GM10266 (cell line): ENCODE results near the gene MYL2.

Experiments
- DNase-seq: peaks from one replicate; pipeline ENCODE4 v3.0.0; 2012; ENCODE audit errors: extremely low spot score
- TF ChIP-seq, protein P1 (sequence below): IDR thresholded peaks from 2 replicates; pipeline ENCODE4 v1.5.1; 2012; ENCODE audit warnings: mild to moderate bottlenecking, low read depth; ENCODE audit not compliant: control insufficient read depth, insufficient read depth; ENCODE audit errors: missing control alignments

Gene MYL2

DNA sequence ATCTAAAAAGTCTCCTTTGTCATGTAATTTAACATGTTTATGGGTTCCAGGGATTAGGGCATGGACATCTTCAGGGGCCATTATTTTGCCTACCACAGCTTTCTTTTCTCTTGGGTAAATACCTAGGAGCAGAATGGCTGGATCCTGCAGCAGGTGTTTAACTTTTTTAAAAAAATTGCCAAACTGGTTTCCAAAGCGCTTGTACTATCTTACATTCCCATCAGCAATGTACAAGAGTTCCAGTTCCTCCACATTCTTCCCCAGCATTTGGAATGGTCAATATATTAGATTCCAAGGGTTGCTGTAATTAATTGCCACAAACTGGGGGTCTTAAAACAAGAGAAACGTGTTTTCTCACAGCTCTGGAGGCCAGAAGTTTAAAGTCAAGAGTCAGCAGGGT lies 27.7 kb upstream of the MYL2 start:
- no peak for DNase-seq
- TF ChIP-seq, protein P1, sequence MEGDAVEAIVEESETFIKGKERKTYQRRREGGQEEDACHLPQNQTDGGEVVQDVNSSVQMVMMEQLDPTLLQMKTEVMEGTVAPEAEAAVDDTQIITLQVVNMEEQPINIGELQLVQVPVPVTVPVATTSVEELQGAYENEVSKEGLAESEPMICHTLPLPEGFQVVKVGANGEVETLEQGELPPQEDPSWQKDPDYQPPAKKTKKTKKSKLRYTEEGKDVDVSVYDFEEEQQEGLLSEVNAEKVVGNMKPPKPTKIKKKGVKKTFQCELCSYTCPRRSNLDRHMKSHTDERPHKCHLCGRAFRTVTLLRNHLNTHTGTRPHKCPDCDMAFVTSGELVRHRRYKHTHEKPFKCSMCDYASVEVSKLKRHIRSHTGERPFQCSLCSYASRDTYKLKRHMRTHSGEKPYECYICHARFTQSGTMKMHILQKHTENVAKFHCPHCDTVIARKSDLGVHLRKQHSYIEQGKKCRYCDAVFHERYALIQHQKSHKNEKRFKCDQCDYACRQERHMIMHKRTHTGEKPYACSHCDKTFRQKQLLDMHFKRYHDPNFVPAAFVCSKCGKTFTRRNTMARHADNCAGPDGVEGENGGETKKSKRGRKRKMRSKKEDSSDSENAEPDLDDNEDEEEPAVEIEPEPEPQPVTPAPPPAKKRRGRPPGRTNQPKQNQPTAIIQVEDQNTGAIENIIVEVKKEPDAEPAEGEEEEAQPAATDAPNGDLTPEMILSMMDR = no peak

DNA sequence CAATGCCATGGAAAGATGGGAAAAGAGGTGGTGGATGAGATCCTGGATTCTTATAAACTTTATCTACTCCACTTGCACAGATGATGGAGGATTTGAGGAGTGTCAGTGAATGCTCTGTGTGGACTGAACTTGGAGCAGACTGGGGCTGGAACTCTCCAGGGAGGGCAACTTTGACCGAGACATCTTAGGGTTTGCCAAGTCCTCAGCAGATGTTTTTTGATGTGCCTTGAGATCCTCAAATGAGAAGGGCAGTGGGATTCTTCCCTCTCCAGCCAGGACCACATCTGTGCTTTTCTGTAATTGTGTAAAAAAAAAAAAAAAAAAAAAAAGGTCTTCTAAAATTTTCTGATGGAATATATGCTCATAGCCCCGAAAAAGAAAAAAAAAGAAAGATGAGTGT lies 23.0 kb upstream of the MYL2 start:
- DNase-seq = no peak
- TF ChIP-seq, protein P1 = no peak

DNA sequence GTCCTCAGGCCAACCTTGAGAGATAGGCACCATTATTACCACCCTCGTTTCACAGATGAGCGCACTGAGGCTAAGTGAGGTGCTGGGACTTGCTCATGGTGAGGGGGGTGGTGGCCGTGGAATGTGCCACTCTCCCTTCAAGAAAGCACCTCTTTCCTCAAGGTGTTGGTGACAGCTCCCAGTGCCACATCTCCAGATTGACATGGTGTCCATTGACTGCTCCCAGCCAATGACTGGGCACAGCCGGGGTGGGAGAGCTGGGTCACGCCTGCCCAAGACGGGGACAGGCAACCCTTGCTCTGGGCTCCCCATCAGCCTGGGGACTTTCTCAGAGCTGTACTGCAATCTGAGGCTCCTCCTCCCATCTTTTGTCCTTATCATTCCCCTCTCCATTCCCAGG lies 21.0 kb upstream of the MYL2 start:
- TF ChIP-seq, protein P1 = no peak
- no peak for DNase-seq

DNA sequence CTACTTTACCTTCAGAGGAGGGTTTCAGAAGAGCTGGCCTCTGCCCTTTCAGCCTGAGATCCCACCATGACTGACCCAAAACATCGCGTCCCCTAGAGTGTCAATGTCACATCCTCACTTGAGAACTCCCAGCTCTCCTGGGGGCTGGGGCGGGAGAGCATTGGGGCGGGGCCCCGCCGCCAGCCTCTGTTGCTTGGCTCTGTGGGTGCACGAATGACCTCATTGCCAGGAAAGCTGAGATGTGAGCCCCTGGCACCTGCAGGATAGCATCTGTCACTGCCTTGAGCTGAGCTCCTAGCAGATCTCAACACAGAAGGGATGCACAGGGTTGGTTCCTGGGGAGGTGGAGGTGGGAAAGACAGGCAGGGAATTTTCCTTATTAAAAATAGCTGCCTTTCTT lies 20.6 kb upstream of the MYL2 start:
- DNase-seq = no peak
- TF ChIP-seq, protein P1 = no peak

DNA sequence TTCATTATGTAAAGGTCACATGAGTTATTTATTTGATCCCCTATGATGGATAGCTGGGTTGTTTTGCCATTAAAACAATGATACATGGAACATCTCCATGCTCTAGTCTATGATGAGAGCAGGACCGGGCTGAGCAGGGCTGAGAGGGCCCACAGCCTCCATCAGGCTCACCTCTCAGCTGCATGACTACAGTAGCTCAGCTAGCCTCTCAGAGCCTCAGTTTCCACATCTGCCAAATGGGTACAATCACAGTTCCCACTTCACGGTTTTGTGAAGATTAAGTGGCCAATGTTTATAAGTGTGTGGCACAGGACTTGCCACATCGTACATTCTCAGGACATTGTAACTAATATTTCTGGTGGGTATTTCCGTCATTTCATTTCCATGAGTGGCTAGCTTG lies 19.9 kb upstream of the MYL2 start:
- TF ChIP-seq, protein P1 = no peak
- DNase-seq = no peak

DNA sequence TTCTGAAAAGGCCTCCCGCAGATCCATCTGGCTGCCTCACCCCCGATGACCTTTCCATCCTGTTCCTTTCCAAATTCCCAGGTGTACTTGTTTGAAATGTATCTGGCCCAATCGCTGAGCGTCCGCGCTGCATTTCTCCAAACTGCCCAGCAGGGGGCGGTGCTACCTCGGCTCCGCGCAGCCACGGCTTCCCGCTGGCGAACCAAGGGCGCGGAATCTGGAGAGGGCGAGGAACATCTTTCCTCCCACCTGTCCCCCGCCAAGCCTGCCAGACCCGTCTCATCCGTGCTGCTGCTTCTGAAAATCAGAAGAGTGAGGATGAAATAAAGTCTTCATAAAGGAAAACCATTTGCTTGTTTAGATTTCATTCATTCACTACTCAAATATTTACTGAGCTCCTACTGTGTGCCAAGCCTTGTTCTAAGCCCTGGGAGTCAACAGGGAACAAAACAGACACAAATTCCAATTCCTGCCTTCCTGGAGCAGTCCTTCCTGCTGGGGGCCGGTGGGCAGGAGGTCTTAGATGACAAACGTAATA lies 16.8 kb upstream of the MYL2 start:
- TF ChIP-seq, protein P1 = peak; percentile 95
- DNase-seq = peak; percentile 75

DNA sequence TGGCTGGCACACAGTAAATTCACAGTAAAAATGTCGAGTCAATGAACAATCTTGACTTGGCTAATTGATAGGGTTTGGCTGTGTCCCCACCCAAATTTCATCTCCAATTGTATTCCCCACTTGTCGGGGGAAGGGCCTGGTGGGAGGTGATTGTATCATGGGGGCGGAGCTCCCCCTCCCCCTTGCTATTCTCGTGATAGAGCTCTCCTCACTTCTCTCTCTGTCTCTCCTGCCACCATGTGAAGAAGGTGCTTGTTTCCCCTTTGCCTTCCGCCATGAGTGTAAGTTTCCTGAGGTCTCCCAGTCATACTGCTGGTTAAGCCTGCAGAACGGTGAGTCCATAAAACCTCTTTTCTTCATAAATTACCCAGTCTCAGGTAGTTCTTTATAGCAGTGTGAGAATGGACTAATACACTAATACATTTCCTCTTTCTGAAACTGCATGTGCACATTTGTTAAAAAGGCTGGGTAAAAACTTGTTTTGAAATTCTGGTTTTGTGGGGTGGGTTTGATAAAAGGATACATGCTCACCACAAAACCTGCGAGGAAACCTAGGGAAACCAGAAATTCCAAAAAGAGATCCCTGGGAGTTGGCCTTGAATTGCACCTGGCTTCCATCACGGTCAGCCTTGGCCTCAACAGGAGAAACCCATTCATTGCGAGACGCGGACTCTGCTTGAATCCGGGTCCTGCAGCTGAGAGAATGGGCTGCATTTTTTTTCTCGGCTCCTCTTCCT lies 16.2 kb upstream of the MYL2 start:
- TF ChIP-seq, protein P1 = peak; percentile 24
- no peak for DNase-seq
